ENCODE measurements around the gene ITIH2.

DNA sequence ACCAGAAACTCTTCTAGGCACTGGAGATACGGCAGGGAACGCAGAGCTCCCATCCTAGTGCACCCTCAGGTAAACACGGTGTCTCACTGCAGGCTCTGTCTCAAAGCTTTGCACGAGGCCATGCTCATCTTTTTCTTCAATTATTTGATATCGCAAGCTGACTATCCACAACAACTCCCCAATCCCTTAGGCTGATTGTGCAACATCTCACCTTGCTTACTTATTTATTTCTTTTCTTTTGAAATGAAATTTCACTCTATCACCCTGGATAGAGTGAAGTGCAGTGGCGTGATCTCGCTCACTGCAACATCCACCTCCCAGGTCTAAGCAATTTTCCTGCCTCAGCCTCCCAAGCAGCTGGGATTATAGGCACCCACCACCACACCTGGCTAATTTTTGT lies 12.4 kb downstream of the ITIH2 start:
- TF ChIP-seq EP300 (IDR thresholded peaks at IDR 0.05) (no peak), POLR2A (IDR thresholded peaks at IDR 0.05) (no peak)
- TF ChIP-seq, protein P1, sequence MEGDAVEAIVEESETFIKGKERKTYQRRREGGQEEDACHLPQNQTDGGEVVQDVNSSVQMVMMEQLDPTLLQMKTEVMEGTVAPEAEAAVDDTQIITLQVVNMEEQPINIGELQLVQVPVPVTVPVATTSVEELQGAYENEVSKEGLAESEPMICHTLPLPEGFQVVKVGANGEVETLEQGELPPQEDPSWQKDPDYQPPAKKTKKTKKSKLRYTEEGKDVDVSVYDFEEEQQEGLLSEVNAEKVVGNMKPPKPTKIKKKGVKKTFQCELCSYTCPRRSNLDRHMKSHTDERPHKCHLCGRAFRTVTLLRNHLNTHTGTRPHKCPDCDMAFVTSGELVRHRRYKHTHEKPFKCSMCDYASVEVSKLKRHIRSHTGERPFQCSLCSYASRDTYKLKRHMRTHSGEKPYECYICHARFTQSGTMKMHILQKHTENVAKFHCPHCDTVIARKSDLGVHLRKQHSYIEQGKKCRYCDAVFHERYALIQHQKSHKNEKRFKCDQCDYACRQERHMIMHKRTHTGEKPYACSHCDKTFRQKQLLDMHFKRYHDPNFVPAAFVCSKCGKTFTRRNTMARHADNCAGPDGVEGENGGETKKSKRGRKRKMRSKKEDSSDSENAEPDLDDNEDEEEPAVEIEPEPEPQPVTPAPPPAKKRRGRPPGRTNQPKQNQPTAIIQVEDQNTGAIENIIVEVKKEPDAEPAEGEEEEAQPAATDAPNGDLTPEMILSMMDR (IDR thresholded peaks at IDR 0.05): no peak

Measured in sigmoid colon (tissue), 4 donors.